A549 treated with CORT108297 at 1 μM for 4 hours (cell line): ENCODE results near the gene LYRM2. TPM values are rescaled to one million over a fixed set of nuclear protein-coding genes. Genes with fewer than 3 reads are reported as not detected.

Experiments
- total RNA-seq: library from RNA; stranded (reverse); fragments of 200-300 nt; extraction: Qiagen RNA extraction; gene quantifications from 5 replicates; pipeline ENCODE4 v1.2.3, GENCODE V29; 2022

The LYRM2 gene
- 29.0 to 38.2 TPM (median 30.6 TPM) in 5 replicates for total RNA-seq

GRCh38 chr6:89638320-89639195, at the start of gene LYRM2:
Gene LYRM2 (minus strand): TSS chr6:89638747. CDS start chr6:89638716, 31 bp downstream.

Other genes with a start within 250 kb of the LYRM2 start
- 2.7 to 4.6 TPM (median 4.0 TPM) in 5 replicates for gene RRAGD, start 226.5 kb downstream of the LYRM2 start, total RNA-seq
- gene ANKRD6, start 205.6 kb downstream of the LYRM2 start, total RNA-seq = 1.3 to 1.8 TPM (median 1.6 TPM) in 5 replicates
- 11.2 to 15.1 TPM (median 13.2 TPM) in 5 replicates for gene MDN1, start 181.0 kb upstream of the LYRM2 start, total RNA-seq
- gene CASP8AP2, start 191.1 kb upstream of the LYRM2 start, total RNA-seq = 4.4 to 7.0 TPM (median 6.3 TPM) in 5 replicates